ENCODE results near the gene IL2RA.
"Not testable (repeated sequence)": the region's sequence is repeated elsewhere in the genome, so short reads cannot be mapped to it uniquely, and the experiment has no call there.

IL2RA gene

GRCh38 chr10:6056411-6057135 lies 5.6 kb downstream of the IL2RA start:
- DNase-seq: no peak

GRCh38 chr10:6055929-6056328 lies 6.2 kb downstream of the IL2RA start:
- no peak for DNase-seq

DNA sequence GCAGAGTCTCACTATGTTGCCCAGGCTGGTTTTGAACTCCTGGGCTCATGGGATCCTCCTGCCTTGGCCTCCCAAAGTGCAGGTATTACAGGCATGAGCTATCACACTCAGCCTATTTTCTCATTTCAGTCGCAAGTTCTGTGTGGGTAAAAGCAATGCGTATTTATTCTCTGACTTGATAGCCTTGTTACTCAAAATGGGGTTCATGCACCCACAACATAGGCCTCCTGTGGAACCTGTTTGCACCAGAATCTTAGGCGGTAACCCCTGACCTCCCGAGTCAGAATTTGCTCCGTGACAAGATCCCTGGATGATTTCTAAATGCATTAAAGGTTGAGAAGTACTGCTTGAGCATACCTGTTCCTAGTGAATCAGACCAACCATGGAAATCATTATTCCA lies 7.3 kb downstream of the IL2RA start:
- DNase-seq: no peak

GRCh38 chr10:6053816-6054631 lies 8.1 kb downstream of the IL2RA start:
- no peak for DNase-seq

- DNase-seq: no peak
These were observed 8.9 kb downstream of the IL2RA start for GRCh38 chr10:6053303-6053702.

DNA sequence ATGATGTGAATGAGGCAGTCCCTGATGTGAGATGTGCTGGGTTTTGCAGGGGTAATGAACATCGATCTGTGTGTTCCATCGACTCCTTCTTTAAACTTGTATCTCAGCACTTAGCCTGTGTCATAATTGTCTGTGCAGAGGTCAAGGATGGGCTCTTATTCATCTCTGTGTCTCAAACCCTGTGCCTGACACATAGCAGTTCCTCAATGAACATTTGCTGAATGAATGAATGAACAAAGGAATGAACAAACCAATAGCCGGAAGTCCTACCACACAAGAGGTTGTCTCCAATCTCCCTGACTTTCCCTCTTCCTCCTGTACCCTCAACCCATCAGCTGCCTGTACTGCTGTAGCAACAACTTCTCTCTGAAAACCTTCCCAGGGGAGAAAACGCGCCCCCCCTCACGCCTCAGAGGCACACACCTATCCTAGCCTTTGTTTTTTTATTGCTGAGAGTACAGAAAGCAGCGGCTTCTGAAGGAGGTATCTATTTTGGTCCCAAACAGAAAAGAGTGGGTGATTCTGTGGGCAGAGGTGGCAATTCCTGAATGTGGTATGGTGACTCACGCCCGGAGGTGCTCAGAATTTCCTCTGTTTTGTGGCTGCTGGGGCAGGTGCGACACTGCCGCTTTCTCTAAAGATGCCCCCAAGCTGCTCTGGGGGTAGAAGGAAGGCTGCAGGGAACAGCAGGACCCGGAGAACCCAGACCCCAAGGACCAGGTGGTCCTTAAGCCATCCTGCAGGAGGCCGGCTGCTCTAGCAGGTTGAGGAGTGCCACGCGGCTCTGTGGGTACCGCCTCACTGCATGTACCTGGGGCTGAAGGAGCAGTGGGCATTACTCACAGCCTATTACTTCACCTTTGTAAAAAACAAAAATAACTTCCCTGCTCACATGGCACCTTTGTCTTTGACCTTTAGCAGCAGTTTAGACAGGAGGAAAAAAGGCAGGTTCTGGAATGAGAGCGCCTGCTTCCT lies 9.6 kb downstream of the IL2RA start:
- peak; percentile 73 for DNase-seq

GRCh38 chr10:6050801-6051445 lies 11.2 kb downstream of the IL2RA start:
- peak; percentile 83 for DNase-seq

DNA sequence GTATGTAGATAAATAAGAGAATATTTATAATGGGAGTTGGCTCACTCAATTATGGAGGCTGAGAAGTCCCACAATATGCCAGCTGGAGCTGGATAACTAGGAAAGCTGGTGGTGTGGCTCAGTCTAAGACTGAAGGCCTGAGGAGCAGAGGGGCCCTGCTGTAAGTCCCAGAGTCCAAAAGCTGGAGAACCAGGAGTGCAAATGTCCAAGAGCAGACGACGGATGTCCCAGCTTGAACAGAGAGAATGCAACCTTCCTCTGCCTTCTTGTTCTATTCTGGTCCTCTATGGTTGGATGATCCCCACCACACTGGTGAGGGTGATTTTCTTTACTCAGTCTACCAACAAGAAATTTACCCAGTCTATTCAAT lies 13.2 kb downstream of the IL2RA start:
- no peak for DNase-seq

GRCh38 chr10:6048281-6049030 lies 13.7 kb downstream of the IL2RA start:
- DNase-seq: no peak

DNA sequence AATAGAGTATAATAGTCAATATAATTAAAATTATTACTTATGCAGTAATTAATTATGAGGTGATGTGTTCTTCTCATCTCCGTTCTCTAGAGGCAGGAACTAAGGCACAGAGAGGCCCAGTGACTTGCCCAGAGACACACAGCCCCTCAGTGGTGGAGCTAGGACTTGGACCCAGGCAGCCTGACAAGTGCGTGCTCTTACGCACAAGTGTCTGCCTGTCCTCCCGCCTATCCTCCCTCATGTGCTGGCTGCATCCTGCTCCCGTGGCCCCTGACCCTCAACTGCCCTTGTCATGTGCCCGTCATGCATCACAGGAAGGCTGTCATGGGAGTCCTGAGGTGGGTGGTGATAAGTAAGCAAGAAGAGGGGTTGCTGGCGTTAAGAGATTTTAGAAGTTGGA lies 14.3 kb downstream of the IL2RA start:
- DNase-seq: no peak

GRCh38 chr10:6046773-6047611 lies 15.2 kb downstream of the IL2RA start:
- DNase-seq: no peak

- DNase-seq: no peak
These were observed 16.0 kb downstream of the IL2RA start for GRCh38 chr10:6045878-6046772.

DNA sequence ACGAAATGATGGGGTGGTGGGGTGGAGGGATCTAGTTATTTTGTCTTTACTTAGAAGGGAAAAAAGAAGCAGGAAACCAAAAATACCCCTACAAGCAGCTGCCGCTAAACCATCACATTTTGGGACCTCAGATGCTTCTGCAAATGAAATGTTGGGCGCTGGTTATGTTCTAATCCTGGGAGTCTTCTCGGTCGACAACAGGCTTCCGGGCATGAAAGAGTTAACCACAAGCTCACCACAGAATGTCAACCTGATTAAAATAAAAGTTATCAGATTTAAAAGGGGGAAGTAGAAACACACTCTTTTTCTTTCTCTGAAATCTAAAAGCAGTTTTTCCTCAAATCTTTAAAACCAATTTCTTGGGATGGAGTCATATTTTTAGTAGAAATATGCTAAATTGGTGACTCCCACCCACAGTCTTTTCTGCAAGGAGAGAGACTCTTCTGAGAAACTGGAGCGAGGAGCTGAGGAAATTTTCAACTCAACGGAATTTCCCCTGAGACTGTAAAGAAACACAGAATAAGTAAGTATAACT lies 16.8 kb downstream of the IL2RA start:
- DNase-seq: no peak

DNA sequence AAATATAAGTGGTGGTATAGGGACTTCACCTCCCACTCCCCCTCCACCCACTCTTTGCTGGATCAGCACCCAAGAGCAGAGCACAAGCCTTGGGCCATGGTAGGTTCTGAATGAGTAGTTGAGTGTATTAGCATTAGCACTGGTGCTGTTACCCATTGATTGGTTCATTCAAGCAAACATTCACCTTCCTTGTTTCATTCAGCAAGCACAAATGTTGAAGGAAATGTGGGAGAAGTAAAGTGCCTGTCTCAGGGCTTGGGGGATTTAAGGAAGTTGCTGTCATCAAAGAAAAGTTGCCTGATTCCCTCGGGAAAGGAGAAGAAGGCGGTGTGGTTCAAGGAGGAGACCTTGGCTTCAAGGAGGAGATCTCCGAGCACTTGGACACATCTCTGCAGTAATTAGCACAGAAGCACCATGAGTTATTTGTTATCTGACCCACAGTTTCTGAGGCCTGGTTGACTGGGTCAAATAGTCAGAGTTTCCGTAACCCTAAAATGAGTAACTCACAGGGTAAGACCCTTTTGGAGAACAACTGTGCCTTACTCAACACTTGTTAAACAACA lies 17.3 kb downstream of the IL2RA start:
- DNase-seq: no peak

- no peak for DNase-seq
These were observed 18.1 kb downstream of the IL2RA start for GRCh38 chr10:6044060-6044459.

- not testable (repeated sequence) for DNase-seq
These were observed 18.8 kb downstream of the IL2RA start for GRCh38 chr10:6043377-6043776.

- no peak for DNase-seq
These were observed 22.0 kb downstream of the IL2RA start for GRCh38 chr10:6040205-6040604.

- DNase-seq: no peak
These were observed 22.5 kb downstream of the IL2RA start for GRCh38 chr10:6039711-6040110.

GRCh38 chr10:6038071-6038631 lies 24.0 kb downstream of the IL2RA start:
- DNase-seq: no peak
